Measurements from ENCODE around the gene MID1. TPM values are rescaled to one million over a fixed set of nuclear protein-coding genes. Genes with fewer than 3 reads are reported as not detected.

The MID1 gene, protein sequence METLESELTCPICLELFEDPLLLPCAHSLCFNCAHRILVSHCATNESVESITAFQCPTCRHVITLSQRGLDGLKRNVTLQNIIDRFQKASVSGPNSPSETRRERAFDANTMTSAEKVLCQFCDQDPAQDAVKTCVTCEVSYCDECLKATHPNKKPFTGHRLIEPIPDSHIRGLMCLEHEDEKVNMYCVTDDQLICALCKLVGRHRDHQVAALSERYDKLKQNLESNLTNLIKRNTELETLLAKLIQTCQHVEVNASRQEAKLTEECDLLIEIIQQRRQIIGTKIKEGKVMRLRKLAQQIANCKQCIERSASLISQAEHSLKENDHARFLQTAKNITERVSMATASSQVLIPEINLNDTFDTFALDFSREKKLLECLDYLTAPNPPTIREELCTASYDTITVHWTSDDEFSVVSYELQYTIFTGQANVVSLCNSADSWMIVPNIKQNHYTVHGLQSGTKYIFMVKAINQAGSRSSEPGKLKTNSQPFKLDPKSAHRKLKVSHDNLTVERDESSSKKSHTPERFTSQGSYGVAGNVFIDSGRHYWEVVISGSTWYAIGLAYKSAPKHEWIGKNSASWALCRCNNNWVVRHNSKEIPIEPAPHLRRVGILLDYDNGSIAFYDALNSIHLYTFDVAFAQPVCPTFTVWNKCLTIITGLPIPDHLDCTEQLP
- 5.5 and 5.7 TPM in 2 replicates for total RNA-seq (2014; rRNA removed; shearing (Covaris generic))

GRCh38 chrX:10620121-10620699 lies at the start of gene MID1:
MID1 (minus strand) TSS chrX:10620585; CDS start chrX:10567547, 53,038 bp downstream.
- DNase-seq (ENCODE audit: low spot score) = no peak

GRCh38 chrX:10667143-10667542 lies 46.8 kb upstream of the MID1 start:
- DNase-seq (ENCODE audit: low spot score) = no peak

DNA sequence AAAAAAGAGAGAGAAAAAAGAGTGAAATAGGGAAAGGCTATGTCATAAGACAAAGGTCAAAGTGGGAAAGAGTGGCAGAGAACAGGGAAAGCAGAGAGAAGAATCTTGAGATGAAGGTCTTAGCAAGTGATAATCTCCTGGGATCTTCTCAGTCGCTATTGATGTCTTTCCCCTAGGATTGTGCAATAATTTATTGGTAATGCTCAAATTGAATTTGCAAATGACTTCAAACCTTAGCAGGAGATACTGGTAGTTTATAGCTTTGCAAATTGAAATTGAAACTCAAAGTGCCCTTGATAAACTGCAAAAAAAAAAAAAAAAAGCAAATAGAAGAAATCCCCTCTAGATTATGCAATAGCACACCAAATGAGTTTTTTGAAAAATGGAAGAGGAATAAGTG lies 45.7 kb upstream of the MID1 start:
- DNase-seq (ENCODE audit: low spot score) = no peak

- DNase-seq (ENCODE audit: low spot score) = no peak
Measured at GRCh38 chrX:10665681-10666080, 45.3 kb upstream of the MID1 start.

- DNase-seq (ENCODE audit: low spot score) = no peak
Measured at GRCh38 chrX:10660171-10660570, 39.8 kb upstream of the MID1 start.

GRCh38 chrX:10656214-10656613 lies 35.8 kb upstream of the MID1 start:
- no peak for DNase-seq (ENCODE audit: low spot score)

DNA sequence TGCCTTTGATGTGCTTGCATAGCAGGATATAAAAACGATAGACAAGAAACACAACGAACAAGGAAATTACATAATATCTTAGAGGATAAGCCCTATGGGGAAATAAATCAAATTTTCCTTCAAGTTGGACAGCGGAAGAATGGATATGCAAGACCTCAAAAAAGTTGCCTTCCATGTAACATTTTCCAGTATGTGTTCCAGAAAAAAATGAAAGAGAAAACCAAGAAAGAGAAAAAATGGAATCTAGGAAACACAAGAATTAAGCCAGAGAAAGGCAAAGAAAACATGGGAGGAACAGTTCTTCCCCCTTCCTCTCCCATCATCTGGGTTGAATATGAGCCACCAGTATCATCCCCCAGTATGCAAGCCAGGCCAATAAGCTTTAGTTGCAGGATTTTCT lies 34.6 kb upstream of the MID1 start:
- no peak for DNase-seq (ENCODE audit: low spot score)

- no peak for DNase-seq (ENCODE audit: low spot score)
Measured at GRCh38 chrX:10653302-10653701, 32.9 kb upstream of the MID1 start.

GRCh38 chrX:10649265-10649664 lies 28.9 kb upstream of the MID1 start:
- no peak for DNase-seq (ENCODE audit: low spot score)

DNA sequence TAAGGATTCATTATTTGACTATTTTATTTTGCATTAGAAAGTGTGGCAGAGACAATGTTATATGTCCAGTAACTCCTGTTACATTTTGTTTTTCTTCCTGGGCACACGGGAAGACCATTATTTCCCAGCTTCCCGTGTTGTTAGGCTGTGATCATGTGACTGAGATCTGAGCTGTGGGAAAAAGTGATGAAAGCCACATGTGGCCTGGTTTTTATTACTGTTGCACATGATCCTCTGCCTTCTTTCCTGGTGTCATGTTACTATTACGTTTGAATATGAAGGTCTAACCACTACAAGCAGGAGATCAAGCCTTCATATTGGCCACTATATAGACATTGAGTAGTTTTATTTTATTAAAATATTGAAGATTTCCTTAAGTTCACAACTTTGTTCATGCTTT lies 28.2 kb upstream of the MID1 start:
- DNase-seq (ENCODE audit: low spot score) = no peak

DNA sequence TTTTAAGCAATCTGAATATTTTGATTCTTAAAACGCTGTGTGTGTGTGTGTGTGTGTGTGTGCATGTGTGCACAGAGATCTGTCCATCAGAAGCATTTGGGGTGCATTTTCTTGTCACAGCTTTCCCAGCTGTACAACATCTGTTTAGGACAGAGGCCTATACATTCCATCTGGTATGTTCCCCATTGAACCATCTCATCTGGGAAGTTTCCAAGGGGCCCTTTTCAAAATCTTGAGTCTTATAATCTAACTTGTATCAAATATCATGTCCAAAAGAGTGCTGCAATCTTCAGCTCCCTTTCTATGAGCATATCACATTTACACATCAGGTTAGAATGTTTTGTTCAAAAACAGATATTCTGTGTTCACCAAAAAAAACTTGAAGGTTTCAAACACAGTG lies 16.5 kb upstream of the MID1 start:
- DNase-seq (ENCODE audit: low spot score) = no peak

DNA sequence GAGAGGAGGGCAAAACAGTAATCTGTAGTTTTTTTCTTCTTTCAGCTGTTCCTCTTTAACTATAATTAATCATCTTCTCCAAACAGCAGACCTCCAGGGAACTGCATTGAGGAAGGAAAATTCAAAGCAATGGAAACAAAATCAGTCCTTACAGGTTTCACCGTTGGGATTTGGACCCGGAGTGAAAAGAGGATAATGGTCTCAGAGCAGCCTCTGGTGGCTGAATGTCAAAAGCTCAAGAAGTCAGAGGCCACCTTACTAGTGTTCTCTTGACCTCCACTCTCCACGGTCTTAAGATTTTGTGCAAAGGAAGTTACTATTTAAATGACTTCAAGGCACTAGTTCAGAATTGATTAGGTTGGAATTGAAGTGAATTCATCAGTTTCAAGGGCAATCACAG lies 16.0 kb upstream of the MID1 start:
- peak; percentile 47 for DNase-seq (ENCODE audit: low spot score)

- DNase-seq (ENCODE audit: low spot score) = no peak
Measured at GRCh38 chrX:10634392-10635161, 14.2 kb upstream of the MID1 start.

- DNase-seq (ENCODE audit: low spot score) = no peak
Measured at GRCh38 chrX:10633722-10634121, 13.3 kb upstream of the MID1 start.

DNA sequence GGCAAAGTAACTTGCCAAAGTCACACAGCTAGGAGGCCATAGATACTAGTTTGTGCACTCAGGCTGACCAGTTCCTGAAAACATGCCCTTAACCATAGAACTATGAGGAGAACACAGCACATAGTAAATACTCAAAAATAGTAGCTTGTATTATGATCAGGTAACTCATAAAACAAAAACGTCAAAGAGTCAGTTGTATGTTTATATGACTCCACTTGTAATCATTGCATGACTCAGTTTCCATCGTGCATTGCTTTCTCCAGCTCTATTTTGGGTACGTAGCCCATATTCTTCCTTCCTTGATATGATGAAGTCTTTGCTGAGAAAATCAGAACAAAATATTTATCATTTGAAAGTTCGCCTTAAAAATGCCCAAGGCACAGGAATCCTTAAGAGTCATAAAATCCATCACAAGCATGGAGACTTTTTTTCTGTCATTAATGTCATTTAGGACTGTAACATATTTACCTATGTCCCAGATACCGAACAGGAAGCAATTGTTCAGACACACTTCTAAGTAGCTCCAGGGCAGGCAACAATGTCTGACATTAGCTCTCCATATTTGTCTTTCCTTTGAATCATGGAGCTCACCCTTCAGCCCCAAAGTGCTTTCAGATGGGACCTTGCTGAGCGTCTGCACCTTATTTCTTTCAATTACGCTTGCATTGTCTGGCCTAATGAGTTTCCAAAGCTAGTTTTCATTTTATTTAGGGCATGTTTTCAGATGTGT lies 11.2 kb upstream of the MID1 start:
- DNase-seq (ENCODE audit: low spot score) = no peak

DNA sequence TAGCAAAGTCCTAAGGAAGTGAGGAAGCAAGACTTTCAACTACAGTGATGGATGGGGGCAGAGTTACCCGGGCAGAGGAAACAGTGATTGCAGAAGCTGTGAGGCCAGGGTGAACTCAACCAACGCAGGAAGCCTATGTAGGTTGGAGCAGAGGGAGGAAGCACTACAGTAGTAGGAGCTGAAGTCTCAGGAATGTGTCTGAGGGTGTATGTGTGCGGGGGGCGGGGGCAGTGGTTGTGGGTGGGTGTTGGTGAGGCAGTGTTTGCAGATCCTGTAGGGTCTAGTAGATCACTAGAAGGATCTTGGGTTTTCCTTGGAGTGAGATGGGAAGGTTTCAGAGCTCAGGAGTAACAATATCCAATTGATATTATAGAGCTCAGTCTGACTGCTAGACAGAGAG lies 9.9 kb upstream of the MID1 start:
- DNase-seq (ENCODE audit: low spot score) = no peak

DNA sequence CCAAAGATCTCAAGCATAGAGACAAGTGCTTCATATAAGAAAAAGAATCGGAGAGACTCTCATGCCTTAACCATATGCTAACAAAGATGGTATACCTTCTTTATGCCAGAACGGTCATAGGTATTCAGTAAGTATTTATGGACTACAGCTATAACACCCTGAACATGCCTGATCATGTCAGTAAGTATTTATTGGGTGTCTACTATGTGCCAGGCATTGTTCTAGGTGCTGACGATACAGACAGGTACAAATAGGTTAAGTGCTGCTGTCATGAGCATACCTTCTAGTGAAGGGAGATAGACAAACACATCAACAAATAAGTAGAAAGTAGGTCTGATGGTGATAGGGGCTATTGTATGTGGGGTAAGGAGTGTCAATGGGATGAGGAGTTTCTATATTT lies 9.5 kb upstream of the MID1 start:
- no peak for DNase-seq (ENCODE audit: low spot score)

GRCh38 chrX:10628906-10629305 lies 8.5 kb upstream of the MID1 start:
- DNase-seq (ENCODE audit: low spot score) = no peak

GRCh38 chrX:10622197-10622596 lies 1.8 kb upstream of the MID1 start:
- DNase-seq (ENCODE audit: low spot score) = no peak

DNA sequence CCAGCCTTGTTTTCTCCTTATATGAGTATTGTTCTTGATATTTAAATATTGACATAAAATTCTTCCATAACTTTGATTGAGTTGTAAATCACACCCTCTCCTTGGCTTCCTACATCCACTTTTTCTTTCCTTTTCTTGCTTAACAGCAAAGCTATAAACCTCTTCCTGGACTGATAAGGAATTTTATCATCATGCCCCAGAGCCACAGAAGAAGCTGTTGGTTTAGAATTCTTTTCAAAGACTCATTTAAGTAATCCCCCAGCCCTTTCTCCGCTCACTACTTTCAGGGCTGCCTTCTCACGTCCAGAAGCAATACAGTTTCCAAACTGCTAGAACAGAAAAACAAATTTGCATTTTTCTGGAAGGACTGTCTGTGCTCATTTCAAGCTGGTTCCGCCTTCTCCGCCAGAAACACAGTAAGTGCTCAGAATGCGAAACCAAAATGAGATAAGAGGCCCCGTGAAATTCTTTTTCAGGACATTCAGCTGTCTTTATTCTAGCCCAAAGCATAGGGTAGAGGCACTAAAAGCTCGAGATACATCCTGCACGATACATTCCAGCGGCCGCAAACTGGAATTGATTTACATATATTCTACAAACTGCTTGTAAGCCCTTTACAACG lies 849 bp downstream of the MID1 start:
- no peak for DNase-seq (ENCODE audit: low spot score)

DNA sequence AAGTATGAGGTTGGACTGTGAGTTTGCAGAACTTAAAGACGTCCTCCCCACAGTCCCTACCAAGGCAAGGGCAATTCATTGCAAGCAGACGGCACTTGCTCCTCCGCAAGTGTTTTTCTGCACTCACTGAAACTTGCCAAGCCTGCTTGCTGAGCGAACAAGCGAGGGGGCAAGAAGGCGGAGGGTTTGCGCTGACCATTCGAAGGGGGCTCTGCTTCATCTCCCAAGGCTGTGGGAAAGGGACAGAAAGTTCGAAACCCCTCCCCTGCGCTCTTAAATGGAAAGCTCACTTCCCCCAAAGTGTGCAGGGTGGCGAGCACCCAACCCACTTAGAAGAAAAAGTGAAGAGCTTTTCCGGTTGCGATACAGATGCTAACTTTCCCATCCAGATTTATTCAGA lies 1.4 kb downstream of the MID1 start:
- DNase-seq (ENCODE audit: low spot score) = no peak

All from HT-29 (cell line).